NCI-H2171 (cell line): ENCODE measurements around the gene JAKMIP2.
"Not testable (repeated sequence)": the region's sequence is repeated elsewhere in the genome, so short reads cannot be mapped to it uniquely, and the experiment has no call there.

Source experiments
- DNase-seq: peaks from one replicate; lab custom pipeline; 2025; lab: John Stamatoyannopoulos, UW

Gene JAKMIP2

GRCh38 chr5:147746986-147747385 lies 35.5 kb downstream of the JAKMIP2 start:
- DNase-seq, result no peak

GRCh38 chr5:147743678-147744374 lies 38.7 kb downstream of the JAKMIP2 start:
- peak; percentile 71 for DNase-seq

GRCh38 chr5:147743012-147743411 lies 39.5 kb downstream of the JAKMIP2 start:
- DNase-seq, result no peak

- no peak for DNase-seq
Observed at GRCh38 chr5:147742151-147742550, 40.4 kb downstream of the JAKMIP2 start.

GRCh38 chr5:147740864-147741263 lies 41.7 kb downstream of the JAKMIP2 start:
- DNase-seq, result no peak

- DNase-seq, result no peak
Observed at GRCh38 chr5:147737921-147738320, 44.6 kb downstream of the JAKMIP2 start.

- DNase-seq, result no peak
Observed at GRCh38 chr5:147735621-147736125, 46.9 kb downstream of the JAKMIP2 start.

- no peak for DNase-seq
Observed at GRCh38 chr5:147734894-147735293, 47.6 kb downstream of the JAKMIP2 start.

- DNase-seq, result no peak
Observed at GRCh38 chr5:147733075-147733474, 49.5 kb downstream of the JAKMIP2 start.

- DNase-seq, result no peak
Observed at GRCh38 chr5:147732291-147732883, 50.1 kb downstream of the JAKMIP2 start.

GRCh38 chr5:147731431-147732290 lies 50.9 kb downstream of the JAKMIP2 start:
- no peak for DNase-seq

- DNase-seq, result no peak
Observed at GRCh38 chr5:147727200-147727599, 55.3 kb downstream of the JAKMIP2 start.

GRCh38 chr5:147721191-147721960 lies 61.2 kb downstream of the JAKMIP2 start:
- DNase-seq, result not testable (repeated sequence)

- no peak for DNase-seq
Observed at GRCh38 chr5:147713550-147714295, 68.8 kb downstream of the JAKMIP2 start.

GRCh38 chr5:147712598-147712997 lies 69.9 kb downstream of the JAKMIP2 start:
- DNase-seq, result no peak

- DNase-seq, result no peak
Observed at GRCh38 chr5:147712019-147712418, 70.5 kb downstream of the JAKMIP2 start.

- no peak for DNase-seq
Observed at GRCh38 chr5:147711019-147711418, 71.5 kb downstream of the JAKMIP2 start.

- DNase-seq, result no peak
Observed at GRCh38 chr5:147708708-147709107, 73.8 kb downstream of the JAKMIP2 start.

GRCh38 chr5:147704544-147704943 lies 78.0 kb downstream of the JAKMIP2 start:
- DNase-seq, result no peak

GRCh38 chr5:147701468-147701867 lies 81.1 kb downstream of the JAKMIP2 start:
- no peak for DNase-seq

- DNase-seq, result no peak
Observed at GRCh38 chr5:147699496-147700088, 82.9 kb downstream of the JAKMIP2 start.
